Karpas-422 (cell line): Measurements from ENCODE around the gene CANT1. TPM values are rescaled to one million over a fixed set of nuclear protein-coding genes. Genes with fewer than 3 reads are reported as not detected.

ENCODE experiments used
- DNase-seq: peaks from one replicate; pipeline ENCODE4 v3.0.0-alpha.2; 2015
- H2AFZ ChIP-seq: fragments of 200-600 bp; sonication (generic); 2 replicates; pipeline ENCODE4 v1.6.1; 2014; ENCODE audit warnings: antibody characterized with exemption, low read length, mixed read lengths
- H3K27ac ChIP-seq: fragments of 200-600 bp; sonication (generic); 2 replicates; pipeline ENCODE4 v1.5.1; 2014; ENCODE audit warnings: mild to moderate bottlenecking, low read length, moderate library complexity
- H3K27me3 ChIP-seq: fragments of 200-600 bp; sonication (generic); 2 replicates; pipeline ENCODE4 v1.6.1; 2014; ENCODE audit warnings: low read length, mixed read lengths
- H3K36me3 ChIP-seq: fragments of 200-600 bp; sonication (generic); 2 replicates; pipeline ENCODE4 v1.6.1; 2014; ENCODE audit warnings: low read length, mixed read lengths; ENCODE audit not compliant: insufficient read depth
- H3K4me1 ChIP-seq: fragments of 200-600 bp; sonication (generic); 2 replicates; pipeline ENCODE4 v1.6.1; 2014; ENCODE audit warnings: mild to moderate bottlenecking, low read length, mixed read lengths
- H3K4me2 ChIP-seq: fragments of 200-600 bp; sonication (generic); 2 replicates; pipeline ENCODE4 v1.6.1; 2014; ENCODE audit warnings: low read length, low read depth, mild to moderate bottlenecking; ENCODE audit not compliant: poor library complexity, severe bottlenecking
- H3K4me3 ChIP-seq: fragments of 200-600 bp; sonication (generic); 2 replicates; pipeline ENCODE4 v1.5.1; 2014; ENCODE audit warnings: mild to moderate bottlenecking, antibody characterized with exemption, low read length, mixed read lengths
- H3K79me2 ChIP-seq: fragments of 200-600 bp; sonication (generic); 2 replicates; pipeline ENCODE4 v1.6.1; 2014; ENCODE audit warnings: mild to moderate bottlenecking, low read length, mixed read lengths
- H3K9ac ChIP-seq: fragments of 200-600 bp; sonication (generic); 2 replicates; pipeline ENCODE4 v1.6.0; 2014; ENCODE audit warnings: low read length
- H3K9me2 ChIP-seq: fragments of 200-600 bp; sonication (generic), shearing (Covaris generic); replicated peaks from 2 replicates; pipeline ENCODE4 v1.6.0; 2014; ENCODE audit warnings: mild to moderate bottlenecking, low read length, moderate library complexity; ENCODE audit not compliant: insufficient read depth
- H3K9me3 ChIP-seq: fragments of 300-700, 200-600 bp; sonication (generic); 2 replicates; pipeline ENCODE4 v1.6.1; 2014; ENCODE audit warnings: low read length, mixed read lengths
- H4K20me1 ChIP-seq: fragments of 200-600 bp; sonication (generic); 2 replicates; pipeline ENCODE4 v1.6.1; 2014; ENCODE audit warnings: mild to moderate bottlenecking, antibody characterized with exemption, low read length, low read depth; ENCODE audit not compliant: insufficient read depth
- total RNA-seq: library from RNA; depleted of rRNA; stranded (reverse); fragments of >200 nt; shearing (Covaris generic); gene quantifications from 2 replicates; pipeline ENCODE4 v1.2.3, GENCODE V29; 2014; ENCODE audit warnings: low replicate concordance

CANT1 gene
- total RNA-seq, 1 experiment from 2014 or later, result 22.7 TPM

- Histone ChIP-seq H3K4me2 (no peak overlapping the region), H3K4me1 (peaks cover 19% of the 10 kb centered on the region), H3K9me3 (peaks cover 8% of the 10 kb centered on the region), H3K36me3 (no peaks in the 10 kb centered on the region), H4K20me1 (peaks cover 11% of the 10 kb centered on the region; the same call in 1 of the 2 replicates), H3K9me2 (no peaks in the 10 kb centered on the region), H3K27me3 (no peaks in the 10 kb centered on the region; the same call in 1 of the 2 replicates), H3K27ac (no peak overlapping the region), H2AFZ (peak overlapping the region; percentile 37; the same call in 1 of the 2 replicates), H3K9ac (no peak overlapping the region), H3K79me2 (peaks cover 28% of the 10 kb centered on the region), H3K4me3 (no peak overlapping the region)
- no peak for DNase-seq
Measured at GRCh38 chr17:79011451-79012147, 2.0 kb upstream of the CANT1 start.

- Histone ChIP-seq H3K27me3 (no peaks in the 10 kb centered on the region; the same call in 1 of the 2 replicates), H4K20me1 (peaks cover 12% of the 10 kb centered on the region; the same call in 1 of the 2 replicates), H2AFZ (peak overlapping the region; percentile 98; the same call in 1 of the 2 replicates), H3K9ac (peak overlapping the region; percentile 97), H3K4me2 (peak overlapping the region; percentile 76), H3K9me2 (no peaks in the 10 kb centered on the region), H3K9me3 (peaks cover 8% of the 10 kb centered on the region), H3K4me1 (peaks cover 19% of the 10 kb centered on the region), H3K4me3 (peak overlapping the region; percentile 97), H3K27ac (no peak overlapping the region), H3K36me3 (no peaks in the 10 kb centered on the region), H3K79me2 (peaks cover 41% of the 10 kb centered on the region)
- no peak for DNase-seq
Measured at GRCh38 chr17:79010304-79010646, 711 bp upstream of the CANT1 start.

GRCh38 chr17:79008666-79009387, 737 bp downstream of the CANT1 start:
- Histone ChIP-seq H3K27ac (peak overlapping the region; percentile 52), H3K4me2 (peak overlapping the region; percentile 76), H2AFZ (no peak overlapping the region), H3K27me3 (no peaks in the 10 kb centered on the region), H3K79me2 (peaks cover 47% of the 10 kb centered on the region), H3K4me1 (peaks cover 19% of the 10 kb centered on the region), H3K36me3 (no peaks in the 10 kb centered on the region), H3K9me2 (no peaks in the 10 kb centered on the region), H4K20me1 (peaks cover 12% of the 10 kb centered on the region; the same call in 1 of the 2 replicates), H3K9me3 (peaks cover under 1% of the 10 kb centered on the region), H3K9ac (peak overlapping the region; percentile 97), H3K4me3 (peak overlapping the region; percentile 97)
- DNase-seq, result no peak

DNA sequence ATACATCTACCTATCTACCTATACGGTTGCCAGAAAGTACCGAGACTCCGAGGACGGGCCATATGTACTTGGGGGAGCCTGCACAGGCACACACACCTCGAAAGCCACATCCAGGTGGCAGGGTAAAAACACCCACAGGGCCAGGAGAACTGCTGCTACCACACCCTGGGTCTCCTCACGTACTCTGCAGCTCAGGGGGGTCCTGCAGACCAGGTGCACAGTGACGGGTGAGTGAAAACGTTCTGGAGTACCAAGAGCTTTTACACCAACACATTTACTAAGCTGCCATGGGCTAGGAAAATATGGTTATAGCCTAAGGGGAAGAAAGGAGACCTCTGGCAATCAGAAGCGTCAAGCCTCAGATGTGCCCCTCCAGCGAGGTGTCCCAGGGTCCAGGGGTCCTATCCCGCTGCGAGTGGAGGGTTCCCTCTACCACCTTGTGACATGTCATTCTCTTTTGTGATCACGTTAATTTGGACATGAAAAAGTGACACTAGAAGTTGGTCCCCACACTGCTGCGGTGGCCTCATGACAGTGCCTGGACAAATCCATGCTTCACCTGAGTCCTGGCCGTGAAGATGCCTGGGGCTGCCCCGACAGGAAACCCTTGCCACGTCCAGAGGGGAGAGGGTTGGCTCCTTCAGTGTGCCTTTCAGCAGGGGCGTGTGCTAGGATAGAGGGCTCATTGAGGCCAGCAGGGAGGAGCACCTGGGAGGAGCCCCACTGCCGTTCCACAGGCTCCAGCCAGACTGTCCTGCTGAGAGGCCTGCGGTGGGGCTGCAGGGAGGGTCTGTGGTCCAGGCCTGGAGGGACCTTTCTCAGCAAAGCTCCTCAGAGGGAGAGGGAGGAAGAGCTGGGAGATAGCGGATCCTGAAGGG, 1.8 kb downstream of the CANT1 start:
- Histone ChIP-seq H3K79me2 (peaks cover 58% of the 10 kb centered on the region), H3K4me3 (peak overlapping the region; percentile 97; the same call in 1 of the 2 replicates), H2AFZ (no peak overlapping the region), H3K9me3 (no peaks in the 10 kb centered on the region), H3K9ac (peak overlapping the region; percentile 97), H3K9me2 (no peaks in the 10 kb centered on the region), H3K27ac (no peak overlapping the region), H3K36me3 (no peaks in the 10 kb centered on the region), H4K20me1 (peaks cover 14% of the 10 kb centered on the region; the same call in 1 of the 2 replicates), H3K4me1 (peaks cover 28% of the 10 kb centered on the region), H3K4me2 (peak overlapping the region; percentile 76), H3K27me3 (no peaks in the 10 kb centered on the region)
- DNase-seq, result no peak

- Histone ChIP-seq H4K20me1 (peaks cover 21% of the 10 kb centered on the region), H3K9me3 (no peaks in the 10 kb centered on the region), H3K4me3 (no peak overlapping the region), H2AFZ (no peak overlapping the region), H3K79me2 (peaks cover 66% of the 10 kb centered on the region), H3K36me3 (no peaks in the 10 kb centered on the region), H3K9ac (no peak overlapping the region), H3K27ac (no peak overlapping the region), H3K9me2 (no peaks in the 10 kb centered on the region), H3K4me2 (no peak overlapping the region), H3K27me3 (no peaks in the 10 kb centered on the region), H3K4me1 (peaks cover 28% of the 10 kb centered on the region)
- no peak for DNase-seq
Measured at GRCh38 chr17:79006794-79007503, 2.6 kb downstream of the CANT1 start.

DNA sequence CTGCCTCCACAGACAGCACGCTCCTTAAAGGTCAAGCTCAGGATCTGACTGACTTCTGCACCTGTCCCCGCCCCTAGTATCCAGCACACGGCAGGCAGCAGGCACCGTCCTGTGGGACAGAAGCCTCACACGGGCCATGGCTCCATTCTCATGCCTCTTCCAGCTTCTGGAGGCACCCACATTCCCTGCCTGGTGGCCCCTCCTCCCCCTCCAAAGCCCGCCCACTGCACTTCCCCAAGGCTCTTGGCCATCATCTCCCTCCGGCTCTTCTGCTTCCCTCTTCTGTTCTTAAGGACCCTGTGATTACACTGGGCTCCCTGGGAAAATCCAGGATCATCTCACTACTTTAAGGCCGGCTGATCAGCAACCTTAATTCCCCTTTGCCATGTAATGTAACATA, 3.5 kb downstream of the CANT1 start:
- Histone ChIP-seq H3K79me2 (peaks cover 73% of the 10 kb centered on the region), H3K4me2 (no peak overlapping the region), H3K36me3 (no peaks in the 10 kb centered on the region), H3K4me1 (peaks cover 28% of the 10 kb centered on the region), H2AFZ (no peak overlapping the region), H3K4me3 (no peak overlapping the region), H4K20me1 (peaks cover 26% of the 10 kb centered on the region), H3K9ac (no peak overlapping the region), H3K9me2 (no peaks in the 10 kb centered on the region), H3K9me3 (no peaks in the 10 kb centered on the region), H3K27me3 (no peaks in the 10 kb centered on the region), H3K27ac (no peak overlapping the region)
- DNase-seq, result no peak

DNA sequence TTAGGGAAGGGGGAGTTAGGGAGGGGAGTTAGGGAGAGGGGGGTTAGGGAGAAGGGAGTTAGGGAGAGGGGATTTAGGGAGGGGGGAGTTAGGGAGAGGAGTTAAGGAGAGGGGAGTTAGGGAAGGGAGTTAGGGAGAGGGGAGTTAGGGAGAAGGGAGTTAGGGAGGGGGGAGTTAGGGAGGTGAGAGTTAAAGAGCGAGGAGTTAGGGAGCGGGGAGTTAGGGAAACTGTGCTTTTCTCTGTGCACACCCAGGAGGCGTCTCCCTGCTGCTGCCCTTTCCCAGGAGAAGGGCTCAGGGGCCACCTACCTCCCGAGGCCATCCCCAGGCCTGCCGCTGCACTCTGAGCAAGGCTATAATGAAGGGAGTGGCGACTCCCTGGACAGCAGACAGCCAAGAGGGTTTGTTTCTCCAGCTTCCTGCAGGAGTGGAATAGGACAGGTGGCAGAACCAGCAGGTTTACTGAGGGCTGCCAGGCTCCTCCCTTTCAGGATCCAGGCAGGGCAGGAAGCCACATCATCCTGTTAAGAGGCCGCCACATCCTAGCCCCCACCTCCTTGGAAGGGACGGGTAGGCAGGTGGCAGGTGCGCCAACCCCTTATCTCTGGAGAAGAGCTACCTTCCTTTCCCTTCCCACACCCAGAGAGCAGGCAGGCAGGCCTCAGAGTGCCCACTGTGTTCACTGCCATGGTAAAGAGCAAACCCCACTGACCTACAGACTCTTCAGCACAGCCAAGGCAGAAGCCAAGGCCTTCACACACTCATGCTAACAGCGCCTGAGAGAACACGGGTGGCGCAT, 4.3 kb downstream of the CANT1 start:
- Histone ChIP-seq H3K27me3 (no peaks in the 10 kb centered on the region), H3K9me3 (no peaks in the 10 kb centered on the region), H2AFZ (no peak overlapping the region), H3K9me2 (no peaks in the 10 kb centered on the region), H4K20me1 (peaks cover 26% of the 10 kb centered on the region), H3K9ac (no peak overlapping the region), H3K79me2 (peaks cover 78% of the 10 kb centered on the region), H3K4me1 (peaks cover 26% of the 10 kb centered on the region), H3K27ac (no peak overlapping the region), H3K4me3 (no peak overlapping the region), H3K36me3 (no peaks in the 10 kb centered on the region), H3K4me2 (no peak overlapping the region)
- DNase-seq, result no peak
